Activated naive CD4-positive, alpha-beta T cell treated with anti-CD3 and anti-CD28 coated beads, Interleukin-2, amount 10 ng/mL, durations not matched to agents 7 days and 5 days (primary cell): Measurements from ENCODE around the gene RCC2.

Source experiments
- CTCF ChIA-PET: fragments of 350-600 bp; sonication (Branson Sonifier 250); formaldehyde crosslinking; loops from one replicate; lab custom pipeline; 2021; ENCODE audit warnings: antibody characterized with exemption; lab: Charles Lee
- DNase-seq: peaks from one replicate; pipeline ENCODE4 v3.0.0-alpha.2; 2020
- H3K27ac Mint-ChIP-seq: one replicate; pipeline ENCODE4 v1.8.0; 2021; ENCODE audit warnings: mild to moderate bottlenecking, moderate library complexity, mixed read lengths
- H3K27me3 Mint-ChIP-seq: one replicate; pipeline ENCODE4 v1.8.0; 2021; ENCODE audit warnings: mild to moderate bottlenecking, mixed read lengths
- H3K36me3 Mint-ChIP-seq: one replicate; pipeline ENCODE4 v1.8.0; 2021; ENCODE audit warnings: mixed read lengths
- H3K4me1 Mint-ChIP-seq: one replicate; pipeline ENCODE4 v1.8.0; 2021; ENCODE audit warnings: mixed read lengths
- H3K4me3 Mint-ChIP-seq: one replicate; pipeline ENCODE4 v1.8.0; 2021; ENCODE audit warnings: mild to moderate bottlenecking, moderate library complexity, mixed read lengths
- H3K9me3 Mint-ChIP-seq: one replicate; pipeline ENCODE4 v1.8.0; 2021; ENCODE audit warnings: mixed read lengths

RCC2 gene

GRCh38 chr1:17363771-17364170 lies 75.7 kb downstream of the RCC2 start:
- DNase-seq: no peak
- no peaks in the 10 kb centered on the region for H3K36me3 Mint-ChIP-seq
- CTCF ChIA-PET: no interaction called here
- H3K4me1 Mint-ChIP-seq: no peaks in the 10 kb centered on the region
- H3K27ac Mint-ChIP-seq: no peak overlapping the region
- no peak overlapping the region for H3K4me3 Mint-ChIP-seq
- H3K27me3 Mint-ChIP-seq: peaks cover 16% of the 10 kb centered on the region
- no peaks in the 10 kb centered on the region for H3K9me3 Mint-ChIP-seq

GRCh38 chr1:17363351-17363750 lies 76.1 kb downstream of the RCC2 start:
- Mint-ChIP-seq H3K4me3 (no peak overlapping the region), H3K27ac (no peak overlapping the region), H3K9me3 (no peaks in the 10 kb centered on the region), H3K36me3 (no peaks in the 10 kb centered on the region), H3K27me3 (peaks cover 16% of the 10 kb centered on the region), H3K4me1 (no peaks in the 10 kb centered on the region)
- CTCF ChIA-PET: no interaction called here
- DNase-seq: no peak

- no peak overlapping the region for H3K4me3 Mint-ChIP-seq
- H3K27ac Mint-ChIP-seq: no peak overlapping the region
- no peaks in the 10 kb centered on the region for H3K36me3 Mint-ChIP-seq
- CTCF ChIA-PET: no interaction called here
- peaks cover 10% of the 10 kb centered on the region for H3K27me3 Mint-ChIP-seq
- no peak for DNase-seq
- no peaks in the 10 kb centered on the region for H3K9me3 Mint-ChIP-seq
- H3K4me1 Mint-ChIP-seq: peaks cover 2% of the 10 kb centered on the region
These were observed 77.8 kb downstream of the RCC2 start for GRCh38 chr1:17361687-17362086.

DNA sequence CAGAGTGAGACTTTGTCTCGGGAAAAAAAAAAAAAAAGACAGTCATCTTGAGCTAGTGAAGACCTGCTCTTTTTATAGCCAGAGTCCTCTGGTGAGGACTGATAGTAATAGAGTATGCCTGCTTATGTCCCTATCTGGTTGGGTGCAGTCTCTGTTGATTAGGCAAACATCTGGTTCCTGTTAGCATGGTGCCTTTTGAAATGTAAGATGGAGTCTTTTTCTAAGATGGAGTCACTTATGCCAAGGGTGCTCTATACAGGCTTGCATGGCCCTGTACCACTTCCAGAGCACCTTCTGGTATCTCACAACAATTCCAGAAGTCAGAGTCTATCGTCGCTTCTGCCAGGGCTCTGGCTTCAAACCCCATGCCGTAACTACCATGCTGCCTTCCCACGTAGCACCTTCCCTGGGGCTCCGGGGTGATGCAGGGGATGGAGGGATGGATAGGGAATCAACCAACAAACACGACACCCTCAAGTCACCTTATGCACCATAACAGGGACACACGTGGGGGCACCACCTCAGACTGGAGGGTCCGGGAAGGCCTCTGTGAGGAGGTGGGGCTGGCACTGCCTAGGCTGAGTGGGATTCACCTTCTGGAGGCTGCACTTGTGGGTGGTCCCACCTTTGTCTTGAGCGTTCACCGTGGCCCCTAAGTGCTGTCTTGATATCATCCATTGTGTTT lies 79.1 kb downstream of the RCC2 start:
- Mint-ChIP-seq H3K36me3 (no peaks in the 10 kb centered on the region), H3K9me3 (no peaks in the 10 kb centered on the region), H3K4me1 (peaks cover 12% of the 10 kb centered on the region), H3K4me3 (no peak overlapping the region), H3K27ac (no peak overlapping the region), H3K27me3 (no peaks in the 10 kb centered on the region)
- CTCF ChIA-PET: no interaction called here
- DNase-seq: no peak

DNA sequence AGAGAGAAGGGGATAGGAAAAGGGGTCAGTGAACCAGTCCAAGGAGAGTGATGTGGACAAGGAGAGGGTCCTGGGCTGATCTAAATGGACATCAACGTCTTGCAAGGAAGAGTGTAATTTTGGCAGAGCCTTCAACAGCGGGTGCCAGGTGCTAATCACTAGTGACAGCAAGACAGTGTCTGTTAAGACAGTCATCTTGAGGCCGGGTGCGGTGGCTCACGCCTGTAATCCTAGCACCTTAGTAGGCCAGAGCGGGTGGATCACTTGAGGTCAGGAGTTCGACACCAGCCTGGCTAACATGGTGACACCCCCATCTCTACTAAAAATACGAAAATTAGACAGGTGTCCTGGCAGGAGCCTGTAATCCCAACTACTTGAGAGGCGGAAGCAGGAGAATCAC lies 79.7 kb downstream of the RCC2 start:
- H3K4me1 Mint-ChIP-seq: peaks cover 12% of the 10 kb centered on the region
- H3K4me3 Mint-ChIP-seq: no peak overlapping the region
- H3K27ac Mint-ChIP-seq: no peak overlapping the region
- CTCF ChIA-PET: no interaction called here
- H3K9me3 Mint-ChIP-seq: no peaks in the 10 kb centered on the region
- H3K36me3 Mint-ChIP-seq: no peaks in the 10 kb centered on the region
- H3K27me3 Mint-ChIP-seq: no peaks in the 10 kb centered on the region
- DNase-seq: no peak

- Mint-ChIP-seq H3K4me3 (no peak overlapping the region), H3K9me3 (no peaks in the 10 kb centered on the region), H3K27me3 (no peaks in the 10 kb centered on the region), H3K27ac (no peak overlapping the region), H3K4me1 (peaks cover 12% of the 10 kb centered on the region), H3K36me3 (no peaks in the 10 kb centered on the region)
- CTCF ChIA-PET: no interaction called here
- no peak for DNase-seq
These were observed 80.4 kb downstream of the RCC2 start for GRCh38 chr1:17359031-17359430.

DNA sequence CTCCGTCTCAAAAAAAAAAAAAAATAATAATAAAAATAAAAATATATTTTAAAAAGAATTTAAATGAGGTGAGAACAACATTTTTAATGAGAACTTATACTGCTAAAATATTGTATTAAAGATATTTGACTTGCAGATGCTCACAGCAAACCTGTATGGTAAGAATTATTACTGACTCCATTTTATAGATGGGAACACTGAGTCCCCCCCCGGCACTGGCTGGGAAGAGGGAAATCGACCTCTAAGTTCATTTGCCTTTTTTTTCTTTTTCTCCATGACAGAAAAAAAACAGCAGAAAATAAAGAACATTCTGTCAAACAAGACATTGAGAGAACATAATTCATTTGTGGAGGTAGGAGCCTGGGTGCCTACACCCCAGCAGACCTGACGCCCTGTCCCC lies 80.9 kb downstream of the RCC2 start:
- Mint-ChIP-seq H3K36me3 (no peaks in the 10 kb centered on the region), H3K4me3 (no peak overlapping the region), H3K27ac (no peak overlapping the region), H3K27me3 (no peaks in the 10 kb centered on the region), H3K9me3 (no peaks in the 10 kb centered on the region), H3K4me1 (peaks cover 12% of the 10 kb centered on the region)
- DNase-seq: no peak
- CTCF ChIA-PET: no interaction called here
